HG02943 (cell line): ENCODE data around the gene SRSF11.
A peak's percentile ranks its signal among the peaks of the same experiment; 100 is the strongest.

Experiments used
- ATAC-seq: cut with Tn5 transposase; IDR thresholded peaks from one replicate; pipeline ENCODE4 v1.9.1; 2021; ENCODE audit warnings: mild to moderate bottlenecking, low read depth, moderate library complexity; ENCODE audit not compliant: unreplicated experiment

SRSF11 gene

GRCh38 chr1:70220015-70220414, 1.2 kb upstream of the SRSF11 start:
- no peak for ATAC-seq

- ATAC-seq = peak; percentile 6
These were observed 503 bp upstream of the SRSF11 start for GRCh38 chr1:70220517-70221237.

GRCh38 chr1:70222716-70223235, 1.6 kb downstream of the SRSF11 start:
- no peak for ATAC-seq

GRCh38 chr1:70224954-70225353, 3.8 kb downstream of the SRSF11 start:
- ATAC-seq = no peak

GRCh38 chr1:70227439-70227838, 6.3 kb downstream of the SRSF11 start:
- no peak for ATAC-seq

GRCh38 chr1:70228670-70229069, 7.5 kb downstream of the SRSF11 start:
- ATAC-seq = no peak

- ATAC-seq = no peak
These were observed 10.3 kb downstream of the SRSF11 start for GRCh38 chr1:70231475-70231874.

- ATAC-seq = no peak
These were observed 13.6 kb downstream of the SRSF11 start for GRCh38 chr1:70234733-70235132.

GRCh38 chr1:70239940-70240339, 18.8 kb downstream of the SRSF11 start:
- ATAC-seq = no peak

- ATAC-seq = no peak
These were observed 25.9 kb downstream of the SRSF11 start for GRCh38 chr1:70247122-70247521.

- ATAC-seq = no peak
These were observed 26.6 kb downstream of the SRSF11 start for GRCh38 chr1:70247768-70248167.

- no peak for ATAC-seq
These were observed 27.5 kb downstream of the SRSF11 start for GRCh38 chr1:70248729-70249128.

GRCh38 chr1:70256664-70257063, 35.5 kb downstream of the SRSF11 start:
- ATAC-seq = no peak

- no peak for ATAC-seq
These were observed 43.7 kb downstream of the SRSF11 start for GRCh38 chr1:70264839-70265238.

- no peak for ATAC-seq
These were observed 44.8 kb downstream of the SRSF11 start for GRCh38 chr1:70265946-70266345.

GRCh38 chr1:70277875-70278274, 56.7 kb downstream of the SRSF11 start:
- ATAC-seq = no peak

- no peak for ATAC-seq
These were observed 57.5 kb downstream of the SRSF11 start for GRCh38 chr1:70278710-70279109.

GRCh38 chr1:70284366-70284765, 63.2 kb downstream of the SRSF11 start:
- ATAC-seq = no peak

- no peak for ATAC-seq
These were observed 65.3 kb downstream of the SRSF11 start for GRCh38 chr1:70286453-70286852.

GRCh38 chr1:70288166-70288565, 67.0 kb downstream of the SRSF11 start:
- no peak for ATAC-seq

GRCh38 chr1:70290218-70290617, 69.0 kb downstream of the SRSF11 start:
- ATAC-seq = no peak

- no peak for ATAC-seq
These were observed 72.1 kb downstream of the SRSF11 start for GRCh38 chr1:70293186-70293843.
